GM04504 (cell line): ENCODE data around the gene ITSN2.

Experiments used
- DNase-seq: peaks from one replicate; pipeline ENCODE4 v3.0.0-alpha.2; 2012; ENCODE audit warnings: low read depth

ITSN2 gene

DNA sequence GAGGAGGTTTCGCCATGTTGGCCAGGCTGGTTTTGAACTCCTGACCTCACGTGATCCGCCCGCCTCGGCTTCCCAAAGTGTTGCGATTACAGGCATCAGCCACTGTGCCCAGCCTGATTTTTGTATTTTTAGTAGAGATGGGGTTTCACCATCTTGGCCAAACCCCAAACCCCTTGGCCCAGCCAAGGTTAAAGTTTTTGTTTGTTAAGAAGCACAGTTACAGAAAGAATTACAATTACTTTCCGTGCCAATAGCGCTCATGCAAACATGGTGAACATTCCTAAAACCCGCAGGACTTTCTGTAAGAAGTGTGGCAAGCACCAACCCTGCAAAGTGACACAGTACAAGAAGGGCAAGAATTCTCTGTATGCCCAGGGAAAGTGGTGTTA, 26.1 kb downstream of the ITSN2 start:
- DNase-seq = peak; percentile 25

DNA sequence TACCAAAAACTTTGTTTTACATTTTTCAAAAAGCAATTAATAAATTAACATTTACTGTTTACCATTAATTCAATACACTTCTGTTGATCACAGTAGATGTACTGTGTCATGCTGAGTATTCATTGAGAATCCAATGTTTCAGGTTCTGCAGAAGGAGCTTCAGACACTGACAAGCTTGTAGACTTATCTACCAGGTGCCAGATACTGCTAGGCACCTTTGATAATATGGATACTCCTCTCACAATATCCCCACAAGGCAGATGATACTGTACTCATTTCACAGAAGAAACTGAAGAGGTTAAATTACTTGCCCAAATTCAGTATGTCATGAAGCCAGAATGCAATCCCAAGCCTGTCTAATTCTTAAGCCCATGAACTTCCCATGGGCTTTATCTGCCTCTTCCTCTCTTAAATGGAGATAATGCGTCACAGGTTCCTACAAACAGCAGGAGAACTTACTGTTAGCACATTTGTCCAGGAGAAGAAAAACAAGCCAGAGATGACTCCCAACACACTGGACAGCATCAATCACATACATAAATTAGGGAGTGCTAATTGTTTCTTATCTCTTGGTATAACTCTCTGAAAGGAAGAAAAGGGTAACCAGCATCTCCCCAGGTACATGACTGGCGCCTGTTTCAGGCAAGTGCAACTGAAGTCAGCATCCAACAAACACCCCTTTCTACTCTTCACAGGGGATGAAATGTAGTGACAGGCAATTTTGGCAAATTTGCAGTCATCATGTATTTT, 27.4 kb downstream of the ITSN2 start:
- no peak for DNase-seq

DNA sequence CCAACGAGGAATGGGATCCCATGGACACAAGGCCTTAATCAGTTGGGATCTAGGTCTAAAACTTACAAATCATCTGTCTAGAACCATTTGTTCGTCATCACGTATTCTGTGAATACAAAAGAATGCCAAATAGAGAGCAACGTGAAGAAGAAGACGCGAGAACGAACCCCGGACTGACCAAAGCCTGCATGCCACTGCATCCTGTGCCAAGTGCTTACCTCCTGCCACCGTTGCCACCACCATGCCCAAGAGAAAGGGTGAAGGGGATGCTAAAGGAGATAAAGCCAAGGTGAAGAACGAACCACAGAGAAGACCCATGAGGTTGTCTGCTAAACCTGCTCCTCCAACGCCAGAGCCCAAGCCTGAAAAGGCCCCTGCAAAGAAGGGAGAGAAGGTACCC, 30.2 kb downstream of the ITSN2 start:
- DNase-seq = no peak

DNA sequence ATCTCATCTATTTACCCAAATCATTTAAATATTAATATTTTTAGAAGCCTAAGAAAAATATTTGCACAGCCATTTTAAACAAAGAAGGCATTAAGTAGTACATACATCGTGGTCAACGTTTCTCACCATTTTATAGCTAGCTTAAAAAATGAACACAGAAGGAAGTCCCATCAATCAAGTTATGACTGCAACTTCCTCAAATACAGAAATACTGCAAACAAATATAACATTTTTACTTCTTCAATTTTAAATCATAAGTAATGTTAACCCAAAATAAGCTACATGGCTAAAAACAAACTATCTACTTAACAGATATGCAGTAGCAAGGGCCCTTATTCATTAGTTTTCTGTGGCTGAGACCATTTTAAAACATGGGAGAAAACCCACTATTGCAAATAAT, 30.6 kb downstream of the ITSN2 start:
- DNase-seq = no peak

DNA sequence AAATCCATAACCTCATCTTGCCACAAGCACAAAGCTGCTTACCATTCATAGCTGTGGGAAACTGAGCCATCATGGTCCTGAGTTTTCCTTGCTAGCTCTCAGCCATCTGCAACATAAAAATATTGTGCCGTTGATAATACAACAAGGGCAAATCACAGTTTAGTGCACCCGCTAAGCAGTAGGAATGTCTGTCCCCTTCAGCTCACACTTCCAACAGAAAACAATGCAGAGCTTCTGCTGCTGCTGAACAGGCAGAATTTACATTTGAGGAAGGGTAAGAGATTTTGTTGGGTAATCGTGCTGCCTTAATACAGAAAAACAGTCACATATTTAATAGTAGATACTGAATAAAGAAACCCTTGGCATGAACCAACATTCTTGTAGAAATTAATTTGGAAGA, 32.3 kb downstream of the ITSN2 start:
- DNase-seq = no peak

DNA sequence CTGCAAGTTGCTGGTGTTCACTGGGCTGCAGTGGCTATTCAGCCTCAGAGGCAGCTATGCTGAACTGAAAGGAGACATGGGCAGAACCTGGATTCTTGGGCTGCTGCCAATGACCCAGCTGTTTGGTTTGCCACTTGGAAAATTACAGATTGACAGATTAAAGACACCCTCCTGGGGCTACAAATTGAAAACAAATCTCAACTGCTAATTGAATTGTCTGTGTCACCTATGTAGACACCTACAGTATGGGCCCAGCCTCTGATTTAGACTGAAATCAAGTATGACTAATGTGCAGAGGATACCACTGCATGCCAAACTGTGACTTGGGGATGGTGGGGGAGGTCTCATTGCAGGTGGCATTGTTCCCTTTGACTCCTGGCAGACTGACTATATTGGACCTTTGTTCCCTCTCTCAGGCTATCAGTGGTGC, 42.8 kb downstream of the ITSN2 start:
- no peak for DNase-seq

DNA sequence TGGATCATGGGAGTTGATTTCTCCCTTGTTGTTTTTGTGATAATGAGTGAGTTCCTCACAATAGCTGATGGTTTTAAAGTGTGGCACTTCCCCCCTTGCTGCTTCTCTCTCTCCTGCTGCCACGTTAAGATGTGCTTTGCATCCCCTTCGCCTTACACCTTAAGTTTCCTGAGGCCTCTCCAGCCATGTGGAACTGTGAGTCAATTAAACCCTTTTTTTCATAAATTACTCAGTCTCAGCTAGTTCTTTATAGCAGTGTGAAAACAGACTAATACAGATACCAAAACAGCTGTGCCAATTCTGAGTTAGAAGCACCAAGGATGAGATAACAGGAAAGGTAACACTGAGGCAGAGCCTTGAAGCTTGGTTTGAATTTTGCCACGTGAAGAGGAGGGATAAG, 44.7 kb downstream of the ITSN2 start:
- DNase-seq = no peak

DNA sequence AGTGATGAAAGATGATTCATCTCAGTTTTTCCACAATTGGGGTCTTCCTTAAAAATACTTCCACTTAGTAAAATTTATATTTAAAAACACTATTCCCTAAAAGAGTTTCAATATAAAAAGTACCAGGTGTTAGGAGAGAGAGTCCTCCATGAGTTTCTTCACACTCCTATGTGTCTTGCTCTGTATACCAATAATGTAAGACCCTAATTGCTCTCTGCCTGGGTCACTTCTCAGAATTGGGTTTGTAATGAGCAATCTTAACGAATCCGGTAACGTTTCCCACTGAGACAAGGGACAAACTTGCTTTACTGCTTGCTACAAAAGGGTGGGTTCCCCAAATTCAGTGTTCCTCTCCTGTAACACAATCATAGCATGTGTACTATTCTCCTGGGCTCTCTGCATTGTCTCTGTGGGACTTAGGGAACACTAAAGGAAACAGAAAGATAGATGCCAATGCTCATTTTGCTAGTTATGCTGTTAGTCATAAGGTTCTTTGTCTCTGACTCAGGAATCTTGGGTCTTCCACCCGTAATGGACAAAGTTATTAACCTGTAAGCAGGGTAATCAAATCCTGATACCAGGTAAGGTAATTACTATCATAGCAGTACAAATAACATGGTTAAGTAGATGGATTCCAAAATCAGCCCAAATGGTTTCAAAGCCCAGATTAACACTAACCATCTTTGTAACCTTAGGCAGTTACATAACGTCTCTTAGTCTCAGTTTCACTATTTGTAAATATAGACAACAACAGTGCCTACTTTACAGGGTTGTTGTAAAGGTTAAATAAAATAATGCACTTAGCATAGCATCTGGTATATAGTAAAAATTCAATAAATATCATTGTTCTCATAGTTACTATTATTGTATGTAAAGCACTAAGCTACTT, 46.3 kb downstream of the ITSN2 start:
- DNase-seq = no peak

DNA sequence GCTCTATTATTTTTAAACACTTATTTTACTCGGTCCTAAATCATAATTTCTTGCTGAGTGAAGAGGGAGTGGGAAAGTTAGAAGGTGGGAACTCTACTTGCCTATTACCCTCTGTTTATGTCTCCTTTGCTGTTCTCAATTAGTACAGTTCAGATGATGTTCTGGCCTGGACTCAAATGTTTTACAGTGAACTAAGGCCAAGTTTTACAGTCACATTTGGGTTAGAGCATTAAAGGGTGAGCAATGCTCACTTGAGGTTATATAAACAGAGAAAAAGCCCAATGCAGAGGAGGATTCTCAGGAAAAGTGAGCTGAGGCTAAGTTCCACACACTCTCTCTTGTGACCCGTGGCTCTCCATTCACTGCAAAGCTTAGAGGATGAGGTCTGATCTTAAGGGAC, 52.4 kb downstream of the ITSN2 start:
- DNase-seq = no peak

DNA sequence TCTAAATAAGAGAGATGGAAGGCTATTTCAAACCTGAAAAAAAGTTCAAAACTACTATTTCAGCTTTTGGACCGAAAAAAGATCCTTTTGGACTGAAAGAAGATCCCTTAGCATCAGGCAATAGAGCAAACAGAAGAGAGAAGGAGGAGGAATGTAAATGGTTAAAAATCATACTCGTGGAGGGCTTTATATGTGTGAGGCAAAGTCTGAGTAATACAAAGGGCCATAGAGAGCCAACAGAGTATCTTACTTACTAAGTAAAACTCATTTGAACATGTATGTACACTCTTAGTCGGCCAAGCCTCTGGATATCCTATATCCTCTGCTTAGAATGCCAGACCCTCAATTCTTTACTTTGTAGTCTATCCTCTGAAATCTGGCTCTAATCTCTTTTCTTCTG, 55.7 kb downstream of the ITSN2 start:
- no peak for DNase-seq

DNA sequence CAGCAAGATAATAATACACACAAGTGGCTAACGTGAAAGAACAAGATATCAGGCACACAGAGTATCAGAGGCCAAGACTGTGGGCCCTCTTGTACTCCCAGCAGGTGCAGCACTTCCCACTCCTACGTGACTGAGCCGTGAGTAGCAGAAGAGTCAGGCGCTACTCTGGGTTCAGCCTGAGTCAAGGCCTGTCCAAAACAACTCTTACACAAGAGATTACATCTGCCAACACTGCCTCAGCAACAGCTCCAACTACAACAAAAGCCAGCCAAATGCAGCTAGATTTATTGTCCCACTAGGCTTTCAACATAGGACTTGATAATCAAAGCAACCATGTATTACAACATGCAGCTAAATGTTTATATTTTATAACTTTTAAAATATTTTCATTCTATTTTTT, 56.2 kb downstream of the ITSN2 start:
- peak; percentile 82 for DNase-seq

DNA sequence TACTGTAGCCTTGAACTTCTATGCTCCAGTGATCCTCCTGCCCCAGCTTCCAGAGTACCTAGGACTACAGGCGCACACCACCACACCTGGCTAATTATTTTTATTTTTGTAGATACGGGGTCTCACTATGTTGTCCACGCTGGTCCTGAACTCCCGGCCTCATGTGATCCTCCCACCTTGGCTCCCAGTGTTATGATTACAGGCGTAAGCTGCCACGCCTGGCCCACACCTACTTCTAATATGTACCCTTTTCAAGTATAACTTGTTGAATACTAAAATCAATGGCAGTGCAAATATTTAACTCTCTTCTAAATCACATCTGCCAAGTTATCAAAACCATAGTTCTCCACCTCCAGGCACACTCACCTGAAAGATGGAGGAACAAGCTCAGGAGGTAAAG, 58.7 kb downstream of the ITSN2 start:
- DNase-seq = no peak

DNA sequence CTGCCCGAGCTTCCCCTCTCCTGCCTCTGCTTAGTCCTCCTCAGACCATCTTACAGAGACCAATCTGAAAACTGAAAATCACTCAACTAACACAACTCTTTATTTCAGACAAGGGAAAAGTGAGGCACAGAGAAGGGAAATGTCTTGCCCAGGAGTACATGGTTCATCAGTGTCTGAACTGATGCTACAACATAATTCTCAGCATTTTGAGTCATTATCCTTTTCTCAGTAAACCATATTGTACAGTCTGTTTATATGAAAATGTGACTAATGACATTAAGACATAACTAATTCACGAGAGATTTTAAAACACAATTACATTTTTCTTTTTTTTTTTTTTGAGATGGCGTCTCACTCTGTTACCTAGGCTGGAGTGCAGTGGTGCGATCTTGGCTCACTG, 62.7 kb downstream of the ITSN2 start:
- DNase-seq = no peak

DNA sequence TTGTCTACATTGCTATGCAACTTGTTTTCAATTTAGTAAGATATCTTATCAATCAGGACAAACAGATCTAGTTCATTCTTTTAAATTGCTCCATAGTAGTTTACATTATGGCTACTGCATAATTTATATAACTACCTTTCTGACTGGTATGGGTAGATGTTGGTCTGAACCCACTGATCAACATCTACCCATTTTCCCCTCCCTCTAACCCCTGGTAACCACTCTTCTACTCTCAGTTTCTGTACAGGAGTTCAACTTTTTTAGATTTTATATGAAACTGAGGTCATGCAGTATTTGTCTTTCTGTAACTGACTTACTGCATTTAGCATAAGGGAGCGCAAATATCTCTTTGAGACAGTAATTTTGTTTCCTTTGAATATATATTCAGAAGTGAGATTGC, 73.2 kb downstream of the ITSN2 start:
- DNase-seq = no peak

DNA sequence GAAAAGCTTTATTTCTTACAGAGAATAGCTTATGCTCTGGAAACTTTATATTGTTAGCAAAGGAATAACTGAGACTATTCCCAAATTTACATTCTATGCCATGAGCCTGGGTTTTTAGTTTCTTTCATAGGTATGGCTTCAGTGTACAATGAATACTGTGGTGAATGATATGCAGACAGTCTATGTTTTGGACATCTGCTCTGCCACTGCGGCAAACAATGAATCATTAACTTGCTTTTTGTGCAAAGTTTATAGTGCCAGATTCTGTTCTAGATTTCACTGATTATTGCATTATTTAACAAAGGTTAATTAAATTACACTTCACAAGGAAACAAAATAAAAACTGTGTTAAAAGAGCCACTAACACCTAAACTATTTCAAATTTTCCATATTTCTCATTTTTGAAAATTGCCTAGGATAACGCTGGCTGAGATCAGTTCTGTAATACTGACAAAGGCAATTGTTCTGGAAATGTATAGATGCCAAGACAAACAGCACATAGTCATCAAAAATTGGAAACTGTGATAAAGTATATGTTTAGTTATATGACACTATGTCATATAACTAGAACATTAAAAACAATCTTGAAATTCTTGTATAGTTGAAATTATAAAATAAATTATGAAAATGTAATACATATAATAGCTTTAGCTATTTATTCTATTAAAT, 74.7 kb downstream of the ITSN2 start:
- DNase-seq = no peak

DNA sequence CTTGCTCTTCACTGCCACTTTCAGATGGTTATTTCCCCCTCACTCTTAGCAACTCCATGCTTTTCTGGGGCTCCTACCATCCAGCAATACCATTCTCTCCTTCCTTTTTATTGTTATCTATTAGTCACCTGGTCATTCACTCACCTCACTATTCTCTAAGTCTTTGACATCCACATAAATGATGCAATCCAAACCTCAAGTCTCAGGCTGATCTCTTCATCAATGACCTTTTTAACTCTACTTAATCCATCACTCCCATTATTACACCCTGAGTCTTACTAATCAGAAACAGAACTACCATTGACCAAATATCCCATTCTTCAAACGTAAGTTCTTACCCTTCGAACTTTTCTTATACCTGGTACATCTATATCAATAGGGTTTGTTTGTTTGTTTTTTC, 79.7 kb downstream of the ITSN2 start:
- no peak for DNase-seq

DNA sequence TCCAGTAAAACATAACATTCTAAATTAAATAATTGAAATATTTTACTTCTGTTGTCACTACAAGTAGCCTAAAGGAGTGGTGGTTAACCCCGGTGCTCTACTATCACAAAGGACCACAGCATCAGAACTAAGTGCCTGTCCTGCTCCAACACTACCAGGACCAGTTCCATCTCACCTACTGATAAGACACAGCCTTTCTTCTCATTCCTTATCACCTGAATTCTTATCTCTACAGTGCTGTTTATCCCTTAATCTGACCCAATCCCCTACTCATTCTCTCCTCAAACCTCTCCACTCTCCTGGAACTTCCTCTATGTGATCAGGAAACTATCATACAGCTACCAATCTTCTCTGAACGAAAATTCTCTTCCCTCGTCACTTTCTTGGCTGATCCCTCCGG, 80.2 kb downstream of the ITSN2 start:
- DNase-seq = no peak

DNA sequence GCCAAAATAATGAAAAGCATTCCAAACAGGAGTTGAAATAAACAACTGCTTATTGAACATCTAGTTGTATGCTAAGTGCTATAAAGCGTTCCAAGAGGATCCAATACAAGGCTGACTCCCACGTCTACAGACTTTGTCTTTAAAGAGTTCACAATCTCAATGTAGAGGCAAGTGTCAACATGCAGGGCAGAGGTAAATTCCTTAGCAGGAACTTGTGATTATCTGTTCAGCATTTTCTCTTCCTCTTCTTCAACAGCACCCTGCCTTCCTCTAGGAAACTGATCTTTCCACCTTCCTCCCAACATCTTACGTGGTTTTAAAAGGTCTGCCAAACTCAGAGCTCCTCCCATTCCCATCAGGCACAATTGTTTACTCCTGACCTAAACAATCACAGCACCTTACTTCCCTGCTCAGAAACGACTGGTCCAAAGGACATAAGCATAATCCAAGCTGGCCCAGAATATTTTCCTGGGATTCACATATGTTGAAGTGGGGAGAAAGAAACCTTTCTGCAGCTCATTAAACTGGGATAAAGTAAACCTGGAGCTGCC, 83.9 kb downstream of the ITSN2 start:
- DNase-seq = no peak

DNA sequence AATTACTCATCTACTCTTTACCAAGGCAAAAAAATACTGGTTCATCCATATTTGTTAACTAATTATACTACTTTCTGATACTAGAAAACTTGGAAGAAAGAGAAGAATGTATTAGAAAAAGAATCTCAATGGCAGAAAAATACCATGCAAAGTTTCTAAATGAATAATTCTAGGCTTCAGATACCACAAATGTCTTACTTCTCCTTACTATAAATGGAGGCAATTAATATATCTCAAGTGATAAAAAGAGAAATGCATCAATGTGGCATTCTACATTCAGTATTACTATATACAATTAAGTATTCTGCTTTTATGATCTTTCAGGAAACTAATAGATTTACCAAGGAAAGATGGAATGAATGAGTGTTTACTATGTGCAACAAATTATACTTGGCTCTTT, 85.5 kb downstream of the ITSN2 start:
- DNase-seq = no peak

DNA sequence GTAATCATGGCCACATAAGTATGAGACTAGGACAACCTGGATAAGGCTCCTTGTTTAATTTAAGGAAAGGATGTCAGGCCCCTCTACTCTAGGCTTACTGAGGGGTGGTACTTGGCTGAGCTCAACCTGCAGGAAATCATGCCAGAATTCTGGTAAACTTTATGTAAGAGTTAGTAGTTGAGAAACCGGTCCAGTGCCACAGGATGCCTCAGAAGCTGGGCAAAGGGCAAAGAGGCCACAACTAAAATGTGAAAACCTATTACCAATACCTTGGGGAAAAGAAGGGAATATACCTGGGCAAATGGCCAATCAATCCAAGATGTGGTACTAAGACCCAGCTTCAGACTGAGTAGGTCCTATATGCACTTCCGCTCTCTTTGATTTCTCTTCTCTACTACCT, 86.7 kb downstream of the ITSN2 start:
- no peak for DNase-seq

DNA sequence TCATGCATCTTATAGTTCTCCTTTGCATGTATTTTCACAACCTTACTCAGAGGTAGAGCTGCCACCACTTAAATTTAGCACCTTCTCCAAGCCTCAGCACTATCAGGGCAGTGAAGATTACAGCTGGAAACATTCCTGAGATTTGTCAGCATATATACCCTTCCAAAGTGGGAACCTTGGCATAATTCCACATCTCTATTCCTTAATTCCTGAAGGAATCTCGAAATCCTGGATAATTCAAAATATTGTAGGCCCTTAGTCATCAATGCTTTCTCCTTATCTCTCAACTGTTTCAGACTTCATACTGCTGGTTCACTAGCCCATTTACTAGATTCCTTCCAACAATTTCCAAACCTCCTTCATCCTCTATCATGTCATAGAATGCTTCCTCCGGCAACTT, 87.4 kb downstream of the ITSN2 start:
- DNase-seq = no peak

DNA sequence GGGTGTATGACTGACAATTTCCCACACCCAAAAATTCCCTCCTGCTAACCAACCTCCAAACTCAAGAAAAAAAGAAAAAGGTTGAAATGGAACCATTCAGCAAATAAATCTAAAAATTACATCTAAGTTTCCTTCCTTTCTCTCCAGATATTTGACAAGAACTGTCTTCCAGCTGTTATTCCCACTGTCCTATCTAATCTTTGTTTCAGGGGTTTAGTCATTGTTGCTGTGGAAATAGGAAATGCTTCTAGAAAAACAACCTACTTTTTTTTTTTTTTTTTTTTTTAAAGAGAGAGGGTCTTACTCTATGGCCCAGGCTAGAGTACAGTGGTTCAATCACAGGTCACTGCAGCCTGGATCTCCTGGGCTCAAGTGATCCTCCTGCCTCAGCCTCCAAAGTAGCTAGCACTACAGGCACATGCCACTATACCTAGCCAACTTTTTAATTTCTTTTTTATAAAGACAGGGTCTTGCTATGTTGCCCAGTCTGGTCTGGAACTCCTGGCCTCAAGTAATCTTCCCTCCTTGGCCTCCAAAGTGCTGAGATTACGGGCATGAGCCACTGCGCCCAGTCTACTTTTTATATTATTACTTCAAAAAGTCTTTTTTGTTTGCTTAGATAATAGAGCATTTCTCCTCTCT, 88.1 kb downstream of the ITSN2 start:
- no peak for DNase-seq
